Activated effector memory CD4-positive, alpha-beta T cell treated with Interleukin-2 at 50 U/mL for 16 hours (primary cell): ENCODE measurements around the gene SPG7.
A peak's percentile ranks its signal among the peaks of the same experiment; 100 is the strongest.
"Not testable (repeated sequence)": the region's sequence is repeated elsewhere in the genome, so short reads cannot be mapped to it uniquely, and the experiment has no call there.

ENCODE experiments used
- DNase-seq: peaks from one replicate; pipeline ENCODE4 v3.0.0-alpha.2; 2020

SPG7 gene

DNA sequence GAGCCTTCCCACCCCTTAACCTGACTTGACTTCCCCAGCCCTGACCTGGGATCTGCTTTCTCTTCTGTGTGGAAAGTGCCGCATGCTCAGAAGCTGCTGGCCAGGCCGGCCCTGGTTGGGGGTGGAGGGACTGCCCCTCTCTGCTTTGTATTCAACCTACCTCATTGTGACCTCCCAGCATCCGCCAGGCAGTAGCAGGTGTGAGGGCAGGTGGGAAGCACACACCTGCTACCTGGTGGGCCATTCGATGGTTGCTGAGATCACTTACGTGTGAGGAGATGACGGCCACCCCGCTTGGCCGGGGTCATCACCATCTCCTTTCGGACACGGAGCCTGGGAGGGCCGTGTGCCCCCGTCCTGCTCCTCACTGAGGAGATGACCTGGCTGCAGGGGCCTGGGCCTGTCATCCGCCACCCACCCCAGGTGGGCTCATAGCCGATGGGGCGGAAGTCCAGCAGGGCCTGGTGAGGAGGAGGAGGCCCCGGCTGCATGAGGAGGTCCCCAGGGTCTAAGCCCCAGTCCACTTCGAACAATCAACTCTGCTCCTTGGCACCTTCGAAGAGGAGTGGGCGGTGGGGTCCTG lies 74.5 kb downstream of the SPG7 start:
- no peak for DNase-seq

DNA sequence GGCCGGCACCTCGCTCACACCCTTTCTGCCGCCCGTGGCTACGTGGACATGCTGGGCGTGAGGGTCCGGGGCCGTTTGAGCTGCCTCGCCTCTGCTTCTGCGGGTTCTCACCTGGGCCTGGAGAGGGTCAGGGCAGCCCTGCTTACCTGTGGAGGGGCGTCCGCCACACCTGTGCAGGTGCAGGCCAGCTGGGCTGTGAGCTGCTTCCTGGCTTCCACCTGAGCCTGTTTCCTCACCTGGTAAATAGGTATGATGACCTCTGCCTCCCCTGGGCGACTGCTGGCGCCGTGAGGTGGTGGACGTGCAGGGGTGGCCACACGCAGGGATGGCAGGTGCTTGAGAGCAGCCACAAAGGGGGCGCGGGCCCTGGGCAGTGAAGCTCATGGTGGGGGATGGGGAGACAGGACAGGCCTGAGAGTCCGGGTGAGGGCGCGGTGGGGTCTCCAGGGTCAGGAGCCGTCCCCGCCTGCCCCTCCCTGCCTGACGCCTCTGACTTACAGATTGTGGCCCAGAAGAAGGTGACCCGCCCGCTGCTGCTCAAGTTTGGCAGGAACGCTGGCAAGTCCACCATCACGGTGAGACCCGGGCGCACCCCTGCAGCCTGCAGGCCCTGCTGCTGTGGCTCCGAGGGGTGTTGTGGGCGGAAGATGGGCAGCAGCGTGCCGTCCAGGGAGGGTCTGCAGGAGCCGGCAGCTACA lies 75.1 kb downstream of the SPG7 start:
- DNase-seq, result no peak

GRCh38 chr16:89583895-89584644 lies 75.9 kb downstream of the SPG7 start:
- no peak for DNase-seq

- DNase-seq, result no peak
These were observed 76.8 kb downstream of the SPG7 start for GRCh38 chr16:89584768-89585549.

DNA sequence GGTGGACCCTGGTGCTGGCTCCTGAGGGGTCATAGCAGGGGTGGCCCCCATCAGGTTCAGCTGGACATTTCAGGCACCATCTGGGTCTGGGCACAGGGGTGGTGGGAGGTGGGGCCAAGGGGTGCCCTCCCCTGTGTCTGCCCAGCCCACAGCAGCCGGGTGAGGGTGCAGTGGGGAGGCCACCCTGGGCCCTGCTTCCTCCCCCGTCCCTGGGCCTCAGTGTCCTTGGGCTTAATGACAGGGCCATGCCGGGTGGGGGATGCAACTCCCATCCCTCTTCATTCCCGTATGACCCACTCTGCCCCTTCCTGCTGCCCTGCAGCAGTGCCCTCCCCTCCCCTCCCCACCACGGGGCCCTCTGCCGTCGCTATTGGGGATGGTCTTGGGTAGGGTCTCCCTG lies 78.0 kb downstream of the SPG7 start:
- no peak for DNase-seq

DNA sequence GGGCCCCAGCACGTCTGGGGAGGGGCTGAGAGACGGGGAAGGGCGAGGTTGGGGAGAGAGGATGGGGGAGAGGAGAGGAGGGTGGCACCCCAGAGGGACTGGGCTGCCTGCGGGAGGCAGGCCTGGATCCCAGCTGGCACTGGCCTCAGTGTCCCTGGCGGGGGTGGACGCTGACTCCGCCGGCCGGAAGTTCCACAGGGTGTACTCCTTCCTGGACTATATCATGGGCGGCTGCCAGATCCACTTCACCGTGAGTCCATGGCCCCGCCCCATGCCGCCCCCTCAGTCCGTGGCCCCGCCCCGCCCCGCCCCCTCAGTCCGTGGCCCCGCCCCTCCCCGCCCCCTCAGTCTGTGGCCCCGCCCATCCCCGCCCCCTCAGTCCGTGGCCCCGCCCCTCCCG lies 78.7 kb downstream of the SPG7 start:
- DNase-seq, result no peak

DNA sequence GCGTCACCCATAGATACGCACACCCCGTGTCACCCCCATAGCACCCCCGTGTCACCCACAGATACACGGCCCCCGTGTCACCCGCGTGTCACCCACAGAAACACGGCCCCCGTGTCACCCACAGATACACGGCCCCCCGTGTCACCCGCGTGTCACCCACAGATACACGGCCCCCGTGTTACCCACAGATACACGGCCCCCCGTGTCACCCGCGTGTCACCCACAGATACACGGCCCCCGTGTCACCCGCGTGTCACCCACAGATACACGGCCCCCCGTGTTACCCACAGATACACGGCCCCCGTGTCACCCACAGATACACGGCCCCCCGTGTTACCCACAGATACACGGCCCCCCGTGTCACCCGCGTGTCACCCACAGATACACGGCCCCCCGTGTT lies 79.5 kb downstream of the SPG7 start:
- not testable (repeated sequence) for DNase-seq

- DNase-seq, result no peak
These were observed 80.4 kb downstream of the SPG7 start for GRCh38 chr16:89588413-89589109.

DNA sequence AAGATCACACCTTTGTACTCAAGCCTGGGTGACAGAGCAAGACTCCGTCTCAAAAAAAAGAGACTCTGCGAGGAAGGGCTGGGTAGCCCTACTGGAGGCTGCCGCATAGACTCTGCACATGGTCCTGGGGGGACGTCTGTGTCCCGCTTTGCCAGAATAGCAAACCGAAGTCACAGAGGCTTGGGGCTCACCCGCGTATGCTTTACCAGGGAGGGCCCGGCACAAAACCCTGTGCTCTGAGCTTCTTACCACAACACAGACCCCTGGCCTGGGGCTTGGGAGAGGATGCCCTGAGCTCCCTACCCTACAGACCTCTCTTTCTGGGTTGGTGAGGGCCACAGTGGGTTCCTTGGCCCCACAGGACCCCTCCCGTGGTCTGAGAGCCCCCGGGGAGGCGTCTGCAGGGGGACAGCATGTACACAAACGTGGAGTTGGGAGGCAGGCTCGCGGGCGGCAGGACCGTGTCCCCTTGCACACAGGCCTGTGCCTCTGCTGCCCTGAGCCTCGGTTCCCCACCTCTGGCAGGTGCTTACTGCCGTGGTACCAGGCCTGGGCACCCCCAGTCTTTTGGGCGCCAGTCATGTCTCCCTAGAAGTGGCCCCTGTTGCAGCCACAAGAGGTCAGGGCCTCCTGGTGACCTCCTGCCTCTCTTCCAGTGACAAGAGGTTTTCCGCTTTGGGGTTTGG lies 81.2 kb downstream of the SPG7 start:
- DNase-seq, result no peak

GRCh38 chr16:89593841-89594240 lies 85.6 kb downstream of the SPG7 start:
- peak; percentile 55 for DNase-seq

GRCh38 chr16:89595330-89596060 lies 87.3 kb downstream of the SPG7 start:
- DNase-seq, result no peak

GRCh38 chr16:89596061-89596689 lies 88.0 kb downstream of the SPG7 start:
- DNase-seq, result no peak

- DNase-seq, result no peak
These were observed 88.9 kb downstream of the SPG7 start for GRCh38 chr16:89596957-89597649.

DNA sequence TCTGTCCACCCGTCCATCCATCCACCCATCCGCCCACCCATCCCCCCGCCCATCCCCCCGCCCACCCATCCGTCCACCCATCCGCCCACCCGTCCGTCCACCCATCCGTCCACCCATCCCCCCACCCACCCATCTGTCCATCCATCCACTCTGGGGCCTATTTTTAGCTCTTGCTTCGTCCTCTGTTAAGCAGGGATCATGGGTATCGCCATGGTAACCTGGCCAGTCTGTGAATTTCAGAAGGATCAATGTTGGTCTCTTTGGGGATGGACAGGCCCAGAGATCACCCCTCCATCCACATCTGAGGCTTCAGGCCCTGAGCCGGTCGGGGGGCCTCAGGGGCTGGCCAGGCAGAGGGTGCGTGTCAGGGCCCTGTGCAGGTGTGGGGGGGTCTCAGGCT lies 90.0 kb downstream of the SPG7 start:
- DNase-seq, result no peak

- DNase-seq, result peak; percentile 24
These were observed 91.3 kb downstream of the SPG7 start for GRCh38 chr16:89599451-89599858.

DNA sequence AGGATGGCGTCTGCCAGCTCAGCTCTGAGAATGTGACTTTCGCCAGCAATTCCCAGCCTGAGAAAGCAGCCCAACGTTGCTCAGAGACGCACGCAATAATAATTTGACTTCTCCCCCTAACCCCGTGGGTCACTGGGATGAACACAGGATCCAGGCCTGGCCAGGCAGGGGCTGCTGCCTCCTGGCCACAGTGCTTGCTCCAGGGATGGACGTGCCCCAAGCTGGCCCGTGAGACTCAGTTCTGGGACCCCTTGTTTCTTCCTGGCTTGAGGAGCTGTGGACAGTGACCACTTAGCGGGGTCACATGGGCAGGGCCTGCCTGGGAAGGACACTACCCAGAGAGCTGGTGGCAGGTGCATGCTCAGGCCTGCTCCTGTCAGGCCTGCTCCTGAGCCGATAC lies 91.7 kb downstream of the SPG7 start:
- no peak for DNase-seq

DNA sequence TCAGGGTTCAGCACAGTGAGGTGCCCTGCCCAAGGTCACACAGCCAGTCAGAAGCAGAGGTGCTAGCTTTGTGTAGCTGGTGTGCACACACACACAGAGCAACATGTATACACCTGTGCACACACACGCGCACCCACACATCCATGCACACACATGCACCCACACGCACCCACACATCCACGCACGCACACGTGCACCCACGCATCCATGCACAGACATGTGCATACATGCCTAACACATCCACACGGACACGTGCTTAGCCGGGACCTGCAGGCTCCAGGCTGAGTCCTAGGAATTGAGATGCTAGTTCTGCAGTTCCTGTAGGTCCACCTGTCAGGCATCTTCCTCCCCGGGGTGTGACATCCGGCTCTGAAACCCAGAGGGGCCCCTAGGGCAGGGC lies 92.2 kb downstream of the SPG7 start:
- no peak for DNase-seq

DNA sequence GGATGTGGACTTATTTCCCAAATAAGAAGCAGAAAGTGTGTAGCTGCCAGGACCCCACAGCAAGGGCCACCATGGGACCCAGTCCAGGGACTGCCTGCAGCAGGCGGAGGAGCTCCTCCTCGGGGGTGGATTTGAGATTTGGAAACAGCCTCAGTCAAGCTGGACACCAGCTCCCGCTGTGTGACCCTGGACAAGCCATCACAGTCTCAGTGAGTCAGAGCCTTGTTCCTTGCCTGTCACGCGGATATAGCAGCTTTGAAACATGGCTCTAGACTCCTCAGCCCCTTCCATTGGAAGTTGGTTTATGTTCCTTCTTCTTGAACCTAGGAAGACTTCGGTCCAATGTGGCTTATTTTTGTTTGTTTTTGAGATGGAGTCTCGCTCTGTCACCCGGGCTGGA lies 92.8 kb downstream of the SPG7 start:
- no peak for DNase-seq

DNA sequence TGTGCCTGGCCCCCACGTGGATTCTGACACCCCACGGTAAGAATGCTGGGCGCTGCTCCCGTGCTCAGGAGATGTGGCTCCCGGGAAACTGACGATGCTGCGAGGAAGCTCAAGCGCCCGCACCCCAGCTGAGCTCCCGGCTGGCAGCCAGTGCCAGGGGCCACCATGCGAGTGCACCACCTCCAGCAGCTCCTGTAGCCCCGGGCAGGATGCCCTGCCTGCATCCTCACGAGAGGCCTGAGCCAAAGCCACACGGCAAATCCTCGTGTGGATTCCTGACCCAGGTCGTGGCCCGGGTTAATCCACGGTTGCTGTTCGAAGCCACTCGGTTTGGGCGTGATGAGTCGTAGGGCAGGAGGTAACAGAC lies 93.7 kb downstream of the SPG7 start:
- DNase-seq, result no peak

GRCh38 chr16:89602273-89602951 lies 94.2 kb downstream of the SPG7 start:
- peak; percentile 42 for DNase-seq
